Left forelimb (tissue), 1 donor: ENCODE data around the gene DDX24.

Experiments
- DNase-seq: peaks from one replicate; pipeline ENCODE4 v3.0.0-alpha.2; 2018; ENCODE audit warnings: low spot score

Gene DDX24

GRCh38 chr14:94010625-94011024, 70.4 kb downstream of the DDX24 start:
- no peak for DNase-seq

GRCh38 chr14:94009767-94010166, 71.2 kb downstream of the DDX24 start:
- DNase-seq, result no peak

- DNase-seq, result no peak
Observed at GRCh38 chr14:94008234-94008633, 72.8 kb downstream of the DDX24 start.

- DNase-seq, result no peak
Observed at GRCh38 chr14:94005324-94006073, 75.5 kb downstream of the DDX24 start.

GRCh38 chr14:94004015-94004414, 77.0 kb downstream of the DDX24 start:
- no peak for DNase-seq

- no peak for DNase-seq
Observed at GRCh38 chr14:94003397-94003796, 77.6 kb downstream of the DDX24 start.

GRCh38 chr14:94001501-94002396, 79.3 kb downstream of the DDX24 start:
- no peak for DNase-seq

- DNase-seq, result no peak
Observed at GRCh38 chr14:94001016-94001415, 80.0 kb downstream of the DDX24 start.

GRCh38 chr14:94000267-94000666, 80.7 kb downstream of the DDX24 start:
- DNase-seq, result no peak

GRCh38 chr14:93999573-93999972, 81.4 kb downstream of the DDX24 start:
- DNase-seq, result no peak

- no peak for DNase-seq
Observed at GRCh38 chr14:93998871-93999403, 82.1 kb downstream of the DDX24 start.
